ENCODE measurements around the gene C19orf85.

DNA sequence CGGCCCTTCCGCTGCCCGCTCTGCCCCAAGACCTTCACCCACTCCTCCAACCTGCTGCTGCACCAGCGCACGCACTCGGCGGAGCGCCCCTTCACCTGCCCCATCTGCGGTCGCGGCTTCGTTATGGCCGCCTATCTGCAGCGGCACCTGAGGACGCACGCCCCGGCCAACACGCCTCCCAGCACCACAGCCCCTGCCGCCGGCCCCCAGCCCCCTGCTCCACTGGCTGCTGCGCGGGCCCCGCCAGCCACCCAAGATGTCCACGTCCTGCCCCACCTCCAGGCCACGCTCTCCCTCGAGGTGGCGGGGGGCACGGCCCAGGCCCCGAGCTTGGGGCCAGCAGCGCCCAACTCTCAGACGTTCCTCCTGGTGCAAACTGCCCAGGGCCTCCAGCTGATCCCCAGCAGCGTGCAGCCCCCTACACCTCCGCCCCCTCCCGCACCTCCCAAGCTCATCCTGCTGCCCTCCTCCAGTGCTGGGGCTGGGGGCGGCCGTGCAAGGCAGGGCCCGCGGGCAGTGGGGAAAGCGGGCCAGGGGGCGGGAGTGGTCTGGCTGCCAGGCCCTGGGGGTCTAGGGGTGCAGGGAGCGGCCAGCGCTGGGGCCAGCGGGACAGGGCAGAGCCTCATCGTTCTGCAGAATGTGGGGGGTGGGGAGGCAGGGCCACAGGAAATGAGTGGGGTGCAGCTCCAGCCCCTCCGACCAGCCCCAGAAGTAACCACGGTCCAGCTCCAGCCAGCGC lies 18.6 kb upstream of the C19orf85 start:
- no peak for TF ChIP-seq ZBTB1 (tag by site-specific recombination; IDR thresholded peaks at IDR 0.05)
- TF ChIP-seq, protein P1, sequence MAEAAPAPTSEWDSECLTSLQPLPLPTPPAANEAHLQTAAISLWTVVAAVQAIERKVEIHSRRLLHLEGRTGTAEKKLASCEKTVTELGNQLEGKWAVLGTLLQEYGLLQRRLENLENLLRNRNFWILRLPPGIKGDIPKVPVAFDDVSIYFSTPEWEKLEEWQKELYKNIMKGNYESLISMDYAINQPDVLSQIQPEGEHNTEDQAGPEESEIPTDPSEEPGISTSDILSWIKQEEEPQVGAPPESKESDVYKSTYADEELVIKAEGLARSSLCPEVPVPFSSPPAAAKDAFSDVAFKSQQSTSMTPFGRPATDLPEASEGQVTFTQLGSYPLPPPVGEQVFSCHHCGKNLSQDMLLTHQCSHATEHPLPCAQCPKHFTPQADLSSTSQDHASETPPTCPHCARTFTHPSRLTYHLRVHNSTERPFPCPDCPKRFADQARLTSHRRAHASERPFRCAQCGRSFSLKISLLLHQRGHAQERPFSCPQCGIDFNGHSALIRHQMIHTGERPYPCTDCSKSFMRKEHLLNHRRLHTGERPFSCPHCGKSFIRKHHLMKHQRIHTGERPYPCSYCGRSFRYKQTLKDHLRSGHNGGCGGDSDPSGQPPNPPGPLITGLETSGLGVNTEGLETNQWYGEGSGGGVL (tag by site-specific recombination; IDR thresholded peaks at IDR 0.05), result no peak
- TF ChIP-seq, protein P2, sequence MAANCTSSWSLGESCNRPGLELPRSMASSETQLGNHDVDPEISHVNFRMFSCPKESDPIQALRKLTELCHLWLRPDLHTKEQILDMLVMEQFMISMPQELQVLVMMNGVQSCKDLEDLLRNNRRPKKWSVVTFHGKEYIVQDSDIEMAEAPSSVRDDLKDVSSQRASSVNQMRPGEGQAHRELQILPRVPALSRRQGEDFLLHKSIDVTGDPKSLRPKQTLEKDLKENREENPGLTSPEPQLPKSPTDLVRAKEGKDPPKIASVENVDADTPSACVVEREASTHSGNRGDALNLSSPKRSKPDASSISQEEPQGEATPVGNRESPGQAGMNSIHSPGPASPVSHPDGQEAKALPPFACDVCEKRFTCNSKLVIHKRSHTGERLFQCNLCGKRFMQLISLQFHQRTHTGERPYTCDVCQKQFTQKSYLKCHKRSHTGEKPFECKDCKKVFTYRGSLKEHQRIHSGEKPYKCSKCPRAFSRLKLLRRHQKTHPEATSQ (tag by site-specific recombination; IDR thresholded peaks at IDR 0.05), result no peak
